Astrocyte of the cerebellum (primary cell): ENCODE data around the gene CLCF1.

Experiments used
- DNase-seq: peaks from one replicate; pipeline ENCODE4 v3.0.0-alpha.2; 2011; ENCODE audit warnings: low read depth
- H3K4me3 ChIP-seq: 2 replicates; pipeline ENCODE4 v1.5.1; 2011; ENCODE audit warnings: mild to moderate bottlenecking, low read depth, low read length, moderate library complexity
- in situ Hi-C: cut with HindIII; loops from 2 replicates; pipeline ENCODE4 v1.10.0; 2017; ENCODE audit warnings: low sequenced_read_pairs
- TF ChIP-seq, protein P1 (sequence below): IDR thresholded peaks from 2 replicates; pipeline ENCODE4 v1.5.1; 2012; ENCODE audit warnings: low read length, low read depth, moderate library complexity, mild to moderate bottlenecking; ENCODE audit errors: missing control alignments

Gene CLCF1

GRCh38 chr11:67418476-67419281, 45.3 kb upstream of the CLCF1 start:
- in situ Hi-C loops, result no loop called here
- TF ChIP-seq, protein P1, sequence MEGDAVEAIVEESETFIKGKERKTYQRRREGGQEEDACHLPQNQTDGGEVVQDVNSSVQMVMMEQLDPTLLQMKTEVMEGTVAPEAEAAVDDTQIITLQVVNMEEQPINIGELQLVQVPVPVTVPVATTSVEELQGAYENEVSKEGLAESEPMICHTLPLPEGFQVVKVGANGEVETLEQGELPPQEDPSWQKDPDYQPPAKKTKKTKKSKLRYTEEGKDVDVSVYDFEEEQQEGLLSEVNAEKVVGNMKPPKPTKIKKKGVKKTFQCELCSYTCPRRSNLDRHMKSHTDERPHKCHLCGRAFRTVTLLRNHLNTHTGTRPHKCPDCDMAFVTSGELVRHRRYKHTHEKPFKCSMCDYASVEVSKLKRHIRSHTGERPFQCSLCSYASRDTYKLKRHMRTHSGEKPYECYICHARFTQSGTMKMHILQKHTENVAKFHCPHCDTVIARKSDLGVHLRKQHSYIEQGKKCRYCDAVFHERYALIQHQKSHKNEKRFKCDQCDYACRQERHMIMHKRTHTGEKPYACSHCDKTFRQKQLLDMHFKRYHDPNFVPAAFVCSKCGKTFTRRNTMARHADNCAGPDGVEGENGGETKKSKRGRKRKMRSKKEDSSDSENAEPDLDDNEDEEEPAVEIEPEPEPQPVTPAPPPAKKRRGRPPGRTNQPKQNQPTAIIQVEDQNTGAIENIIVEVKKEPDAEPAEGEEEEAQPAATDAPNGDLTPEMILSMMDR, result no peak
- no peak for DNase-seq
- H3K4me3 ChIP-seq, result no peak overlapping the region

- no peak overlapping the region for H3K4me3 ChIP-seq
- TF ChIP-seq, protein P1, result no peak
- DNase-seq, result no peak
- in situ Hi-C loops, result no loop called here
Observed at GRCh38 chr11:67417425-67417824, 44.0 kb upstream of the CLCF1 start.

GRCh38 chr11:67416416-67417335, 43.3 kb upstream of the CLCF1 start:
- DNase-seq, result no peak
- H3K4me3 ChIP-seq, result no peak overlapping the region
- in situ Hi-C loops, result no loop called here
- TF ChIP-seq, protein P1, result no peak

DNA sequence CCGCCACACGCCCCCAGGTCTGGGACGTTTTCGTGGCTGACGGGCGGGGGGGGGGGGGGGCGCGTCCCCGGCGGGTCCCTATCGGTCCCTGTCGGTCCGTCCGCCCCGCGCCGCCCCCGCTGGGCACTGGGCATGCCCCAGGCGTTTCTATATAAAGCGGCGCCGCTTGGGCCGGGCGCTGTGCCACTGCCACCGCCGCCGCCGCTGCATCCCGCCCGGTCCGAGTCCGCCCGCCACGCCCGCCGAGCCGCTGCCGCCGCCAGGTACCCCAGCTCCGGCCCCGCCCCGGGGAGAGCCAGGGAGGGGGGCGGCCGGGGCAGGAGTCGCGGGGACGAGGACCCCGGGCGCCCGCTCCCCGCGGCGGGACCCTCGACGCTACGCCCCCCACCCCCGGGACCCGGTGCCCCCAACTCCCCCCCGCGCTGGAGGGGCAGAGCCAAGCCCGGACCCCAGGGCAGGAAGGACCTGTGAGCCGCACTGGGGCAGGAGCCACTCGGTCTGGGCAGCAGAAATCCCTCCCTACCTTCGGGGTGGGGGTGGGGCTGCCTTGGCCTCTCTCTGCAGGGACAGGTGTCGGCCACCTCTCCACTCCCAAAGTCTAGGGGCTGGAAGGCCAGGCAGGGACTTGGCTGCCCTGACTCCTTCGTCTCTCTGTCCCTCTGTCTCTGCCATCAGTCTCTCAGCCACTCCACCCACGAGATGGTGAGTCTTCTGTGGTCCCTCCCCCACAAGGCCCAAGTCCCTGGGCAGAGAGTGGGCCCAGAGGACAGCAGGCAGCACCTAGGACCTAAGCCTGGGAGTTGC, 42.3 kb upstream of the CLCF1 start, which contains the start of gene CARNS1:
Gene CARNS1 (plus strand): TSS at position 178 of the 804 bp plus-strand sequence. CDS start 522 bp downstream, at position 700.
- TF ChIP-seq, protein P1, result no peak
- no peak within 1 kb of the TSS for H3K4me3 ChIP-seq
- DNase-seq, result no peak
- in situ Hi-C loops, result no loop called here

DNA sequence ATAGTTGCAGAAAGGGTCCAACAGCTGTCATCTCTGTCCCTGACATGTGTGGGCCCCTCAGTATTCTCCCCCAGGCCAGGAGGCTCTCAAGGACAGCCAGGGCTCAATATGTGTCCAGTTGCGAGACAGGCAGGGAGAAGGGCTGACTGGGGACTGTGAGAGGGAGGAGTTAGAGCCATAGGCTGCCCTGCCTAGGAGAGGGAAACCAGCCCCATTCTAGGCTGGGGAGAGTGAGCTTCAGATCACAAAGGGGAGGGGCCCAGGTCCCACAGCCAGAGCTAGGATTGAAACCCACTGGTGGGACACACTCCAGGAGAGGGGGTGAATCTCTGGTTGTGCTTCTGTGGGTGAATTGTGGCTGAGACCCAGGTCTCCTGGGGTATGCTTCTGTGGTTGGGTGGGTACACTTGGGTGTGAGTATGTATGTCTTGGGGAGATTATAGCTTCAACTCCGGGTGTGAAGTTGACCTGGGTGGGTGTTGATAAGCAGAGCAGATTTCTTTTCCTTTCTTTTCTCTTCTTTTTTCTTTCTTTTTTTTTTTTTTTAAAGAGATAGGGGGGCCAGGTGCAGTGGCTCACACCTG, 40.0 kb upstream of the CLCF1 start:
- H3K4me3 ChIP-seq, result no peak overlapping the region
- DNase-seq, result no peak
- TF ChIP-seq, protein P1, result no peak
- in situ Hi-C loops, result no loop called here
